Skeletal muscle tissue (tissue), 4 donors: ENCODE measurements around the gene EHMT2. TPM values are rescaled to one million over a fixed set of nuclear protein-coding genes. Genes with fewer than 3 reads are reported as not detected.

Experiments used
- H3K27ac ChIP-seq: one replicate; pipeline ENCODE4 v1.7.0; 2013; ENCODE audit warnings: mild to moderate bottlenecking, low read depth, low read length, inconsistent platforms
- H3K27me3 ChIP-seq, 3 donors: one replicate each; pipeline ENCODE4 v1.7.0; 2013; ENCODE audit warnings: low read length in 3 of 3; ENCODE audit not compliant: control insufficient read depth in 3 of 3, insufficient read depth in 3 of 3
- H3K36me3 ChIP-seq, 3 donors: one replicate each; pipeline ENCODE4 v1.7.0; 2013; ENCODE audit warnings: low read length in 3 of 3; ENCODE audit not compliant: control insufficient read depth in 3 of 3, insufficient read depth in 3 of 3
- H3K4me1 ChIP-seq, 3 donors: one replicate each; pipeline ENCODE4 v1.7.0; 2013; ENCODE audit warnings: low read length in 3 of 3, mild to moderate bottlenecking in 3 of 3; ENCODE audit not compliant: control insufficient read depth in 3 of 3, insufficient read depth in 3 of 3
- H3K4me3 ChIP-seq, 3 donors: one replicate each; pipeline ENCODE4 v1.7.0; 2013; ENCODE audit warnings: low read length in 3 of 3
- H3K9ac ChIP-seq, 3 donors: one replicate each; pipeline ENCODE4 v1.7.0; 2013; ENCODE audit warnings: low read length in 3 of 3, mild to moderate bottlenecking in 3 of 3, moderate library complexity in 2 of 3, low read depth in 1 of 3
- H3K9me3 ChIP-seq, 3 donors: one replicate each; pipeline ENCODE4 v1.7.0; 2013; ENCODE audit warnings: low read length in 3 of 3; ENCODE audit not compliant: control insufficient read depth in 3 of 3
- total RNA-seq: library from RNA; depleted of rRNA; stranded (reverse); fragments of >200 nt; gene quantifications from one replicate; pipeline ENCODE4 v1.2.3, GENCODE V29; 2014
- donor health status: Osteomylitis.

Gene EHMT2
- total RNA-seq, 1 donor from 2014 or later = 24.0 TPM

DNA sequence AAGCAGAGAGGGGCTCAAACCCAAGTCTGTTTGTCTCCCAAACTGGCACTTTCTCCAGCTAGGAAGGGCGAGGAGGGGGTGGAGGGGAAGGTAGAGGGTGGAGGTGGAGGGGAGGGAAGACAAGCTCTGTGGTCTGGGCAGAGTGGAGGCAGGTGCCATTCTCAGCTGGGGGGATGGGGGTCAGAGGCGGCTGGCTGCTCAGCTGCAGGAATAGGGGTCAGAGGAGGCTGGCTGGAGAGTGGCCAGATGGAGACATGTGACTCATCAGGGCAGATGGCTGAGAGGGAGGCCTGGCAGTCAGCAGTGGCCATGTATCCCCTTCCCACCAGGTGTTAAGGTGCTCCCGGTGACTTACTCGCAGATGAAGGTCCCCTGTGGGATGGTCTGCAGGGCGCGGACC is 15.2 kb downstream of the EHMT2 start:
- Histone ChIP-seq H3K4me3 (no peak overlapping the region), H3K36me3 (peaks cover 59 to 62% (median 61%) of the 10 kb centered on the region in 3 donors), H3K4me1 (peaks cover 0 to 2% (median 0%) of the 10 kb centered on the region in 3 donors), H3K9me3 (no peaks in the 10 kb centered on the region), H3K27ac (no peak overlapping the region), H3K27me3 (no peaks in the 10 kb centered on the region), H3K9ac (no peak overlapping the region)

DNA sequence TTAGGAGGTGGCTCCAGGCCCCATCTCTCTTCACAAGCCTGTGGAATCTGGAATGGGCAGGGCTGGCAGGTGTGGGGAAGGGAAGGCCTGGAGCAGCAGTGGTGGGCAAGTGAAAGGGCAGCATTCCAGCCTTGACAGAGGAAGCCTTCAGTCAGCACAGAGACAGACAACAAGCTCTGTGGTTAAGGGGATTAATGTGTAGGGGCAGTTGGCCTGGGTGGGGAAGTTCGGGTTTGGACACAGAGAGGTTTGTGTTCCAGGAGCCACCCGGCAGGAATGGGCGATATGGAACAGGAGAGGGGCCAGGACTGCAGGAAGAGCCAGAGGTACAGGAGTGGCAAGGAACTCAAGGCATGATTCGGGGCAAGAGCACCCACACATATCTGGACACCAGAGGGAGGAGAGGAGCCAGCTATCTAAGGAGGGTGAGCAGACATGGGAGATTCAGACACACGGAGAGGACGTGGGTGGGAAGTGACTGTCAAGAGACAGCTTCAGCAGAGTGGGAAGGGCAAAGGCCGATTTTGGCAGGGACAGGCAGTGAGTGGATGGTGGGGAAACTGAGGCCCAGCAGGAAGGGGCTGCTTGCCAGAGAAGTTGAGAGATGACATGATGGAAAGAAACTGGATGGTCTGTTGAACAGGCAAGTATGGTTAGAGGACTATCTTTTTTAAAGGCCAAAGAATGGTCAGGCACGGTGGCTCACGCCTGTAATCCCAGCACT is 16.2 kb downstream of the EHMT2 start:
- Histone ChIP-seq H3K27me3 (no peaks in the 10 kb centered on the region), H3K4me3 (no peak overlapping the region), H3K9me3 (no peaks in the 10 kb centered on the region), H3K9ac (no peak overlapping the region), H3K4me1 (peaks cover 0 to 3% (median 0%) of the 10 kb centered on the region in 3 donors), H3K36me3 (peaks cover 49 to 52% (median 51%) of the 10 kb centered on the region in 3 donors), H3K27ac (no peak overlapping the region)

DNA sequence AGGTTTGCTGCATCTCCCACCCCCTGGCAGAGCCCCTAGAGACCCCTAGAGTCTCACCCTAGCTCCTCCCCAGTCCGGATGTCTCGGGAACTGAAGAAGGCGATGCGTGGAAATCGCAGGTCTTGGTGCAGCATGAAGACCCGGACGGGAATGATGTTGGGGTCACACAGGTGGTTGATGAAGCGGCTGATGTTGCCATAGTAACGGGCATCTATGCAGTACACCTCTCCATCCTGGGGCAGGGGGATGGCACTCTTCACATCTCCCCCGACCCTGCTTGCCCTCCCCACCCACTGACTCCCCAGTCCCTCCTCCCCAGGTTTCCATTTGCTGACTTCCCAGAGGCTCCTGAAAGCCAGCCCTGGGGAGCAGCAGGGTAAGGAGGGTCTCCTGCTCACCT is 16.9 kb downstream of the EHMT2 start:
- Histone ChIP-seq H3K9ac (no peak overlapping the region), H3K4me3 (no peak overlapping the region), H3K4me1 (peaks cover 0 to 3% (median 0%) of the 10 kb centered on the region in 3 donors), H3K9me3 (no peaks in the 10 kb centered on the region), H3K36me3 (peaks cover 47 to 49% (median 49%) of the 10 kb centered on the region in 3 donors), H3K27me3 (no peaks in the 10 kb centered on the region), H3K27ac (no peak overlapping the region)

DNA sequence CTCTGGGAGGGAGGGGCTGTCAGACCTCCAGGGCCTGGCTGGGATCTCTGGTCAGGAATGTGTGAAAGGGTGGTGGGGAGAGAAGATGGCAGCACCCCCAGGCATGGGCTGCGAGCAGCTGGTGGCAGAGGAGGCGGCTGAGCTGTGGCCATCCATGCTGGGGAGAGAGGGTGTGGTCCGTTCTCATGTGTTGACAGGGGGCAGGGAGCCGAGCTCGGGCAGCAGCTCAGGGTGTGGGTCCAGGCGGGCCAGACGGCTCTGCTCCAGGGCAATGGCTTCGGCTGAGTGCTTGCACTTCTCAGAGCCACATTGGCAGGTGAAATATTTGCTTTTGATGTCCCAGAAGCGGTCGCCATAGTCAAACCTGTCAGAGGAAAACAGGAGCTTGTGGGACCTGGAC is 17.6 kb downstream of the EHMT2 start:
- peaks cover 0 to 3% (median 0%) of the 10 kb centered on the region in 3 donors for H3K4me1 ChIP-seq
- no peaks in the 10 kb centered on the region for H3K27me3 ChIP-seq
- H3K9ac ChIP-seq = no peak overlapping the region
- H3K36me3 ChIP-seq = peaks cover 45 to 46% (median 46%) of the 10 kb centered on the region in 3 donors
- no peak overlapping the region for H3K27ac ChIP-seq
- no peak overlapping the region for H3K4me3 ChIP-seq
- no peaks in the 10 kb centered on the region for H3K9me3 ChIP-seq

DNA sequence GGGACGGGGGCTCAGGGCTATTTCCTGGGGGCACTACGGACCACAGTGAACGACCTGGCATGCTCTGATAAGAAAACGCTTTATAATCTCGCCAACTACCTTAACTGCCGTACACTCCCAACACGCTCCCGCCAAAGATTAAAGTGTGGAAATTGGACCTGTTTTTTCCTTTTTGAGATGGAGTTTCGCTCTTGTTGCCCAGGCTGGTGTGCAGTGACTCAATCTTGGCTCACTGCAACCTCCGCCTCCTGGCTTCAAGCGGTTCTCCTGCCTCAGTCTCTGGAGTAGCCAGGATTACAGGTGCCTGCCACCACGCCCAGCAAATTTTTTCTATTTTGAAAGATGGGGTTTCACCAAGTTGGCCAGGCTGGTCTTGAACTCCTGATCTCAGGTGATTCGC is 18.4 kb downstream of the EHMT2 start:
- no peaks in the 10 kb centered on the region for H3K27me3 ChIP-seq
- no peak overlapping the region for H3K9ac ChIP-seq
- peaks cover 0 to 3% (median 0%) of the 10 kb centered on the region in 3 donors for H3K4me1 ChIP-seq
- H3K4me3 ChIP-seq = no peak overlapping the region
- peaks cover 37 to 39% (median 39%) of the 10 kb centered on the region in 3 donors for H3K36me3 ChIP-seq
- no peaks in the 10 kb centered on the region for H3K9me3 ChIP-seq
- no peak overlapping the region for H3K27ac ChIP-seq

DNA sequence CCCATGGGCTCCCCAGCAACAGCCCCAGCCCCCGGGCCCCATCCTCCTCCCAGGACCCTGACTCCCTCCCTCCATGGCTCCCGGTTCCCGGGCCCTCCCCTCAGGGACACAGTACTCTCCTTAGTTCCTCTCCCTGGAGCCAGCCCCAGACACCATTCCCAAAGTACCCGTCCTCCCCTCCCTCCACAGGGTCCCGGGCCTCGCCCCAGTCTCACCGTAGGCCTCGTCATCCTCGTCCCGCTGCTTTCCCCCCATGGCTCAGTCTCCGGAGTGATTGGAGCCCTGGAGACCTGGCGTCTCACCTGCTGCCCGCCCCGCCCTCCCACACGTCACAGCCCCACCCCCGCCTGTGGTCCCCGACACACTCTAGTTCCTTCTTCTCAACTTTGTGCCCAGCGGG is 18.8 kb downstream of the EHMT2 start, which contains the start of gene SLC44A4:
Gene SLC44A4 (minus strand): TSS at position 272 of the 400 bp plus-strand sequence. CDS start 17 bp downstream, at position 255.
- peaks cover 0 to 3% (median 0%) of the 10 kb centered on the region in 3 donors for H3K4me1 ChIP-seq

DNA sequence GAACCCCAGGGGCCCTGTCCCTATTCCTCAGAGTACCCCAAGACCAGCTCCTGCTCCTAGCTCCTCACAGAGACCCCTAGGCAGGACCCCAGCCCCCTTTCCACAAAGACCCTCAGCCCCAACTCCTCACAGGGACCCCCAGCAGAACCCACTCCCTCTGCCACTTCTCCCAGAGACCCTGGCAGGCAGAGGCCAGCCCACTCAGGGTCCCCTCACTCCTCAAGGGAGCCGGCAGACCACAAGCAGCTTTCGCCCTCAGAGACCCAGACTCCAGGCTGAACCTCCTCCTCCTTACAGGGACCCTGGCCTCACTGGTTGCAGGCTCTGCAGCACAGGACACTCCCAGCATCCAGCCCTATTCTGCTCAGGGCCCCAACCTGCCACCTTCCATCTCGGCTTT is 19.3 kb downstream of the EHMT2 start:
- Histone ChIP-seq H3K4me3 (no peak overlapping the region), H3K27me3 (no peaks in the 10 kb centered on the region), H3K9ac (no peak overlapping the region), H3K27ac (no peak overlapping the region), H3K9me3 (no peaks in the 10 kb centered on the region), H3K36me3 (peaks cover 30 to 33% (median 31%) of the 10 kb centered on the region in 3 donors), H3K4me1 (peaks cover 0 to 3% (median 0%) of the 10 kb centered on the region in 3 donors)

More for the DNA sequence above, 18.8 kb downstream of the EHMT2 start, which contains the start of gene SLC44A4:
- no peak within 1 kb of the TSS for H3K27ac ChIP-seq
- H3K27me3 ChIP-seq = no peaks in the 10 kb centered on the region
- no peak within 1 kb of the TSS for H3K9ac ChIP-seq
- no peaks in the 10 kb centered on the region for H3K9me3 ChIP-seq
- H3K36me3 ChIP-seq = peaks cover 35 to 38% (median 36%) of the 10 kb centered on the region in 3 donors
- H3K4me3 ChIP-seq = no peak within 1 kb of the TSS

DNA sequence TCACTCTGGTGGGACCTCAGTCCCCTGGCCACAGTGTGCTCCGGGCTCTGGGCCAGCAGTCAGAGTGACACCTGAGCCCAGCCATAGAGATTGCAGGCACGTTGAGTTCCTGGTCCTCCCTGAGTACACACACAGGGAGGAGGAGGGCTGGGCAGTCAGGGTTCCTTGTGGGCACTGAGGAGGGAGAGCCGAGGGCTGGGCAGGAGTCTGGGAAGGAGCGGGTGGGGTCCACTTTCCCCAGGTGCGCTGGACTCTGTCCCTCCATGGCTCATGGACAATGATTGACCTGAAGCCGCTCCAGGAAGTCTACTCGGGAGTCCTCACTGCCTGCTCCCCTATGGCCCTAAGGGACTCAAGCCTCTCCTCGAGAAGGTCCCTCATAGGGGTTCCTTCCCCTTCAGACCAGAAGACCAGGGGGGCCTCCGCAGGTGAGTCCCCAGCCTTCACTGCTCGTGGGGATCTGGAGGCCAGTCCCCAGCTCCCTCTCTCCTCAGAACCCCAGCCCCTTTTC is 19.8 kb downstream of the EHMT2 start:
- H3K36me3 ChIP-seq = peaks cover 26 to 29% (median 26%) of the 10 kb centered on the region in 3 donors
- no peak overlapping the region for H3K27ac ChIP-seq
- H3K4me1 ChIP-seq = peaks cover 0 to 3% (median 0%) of the 10 kb centered on the region in 3 donors
- H3K27me3 ChIP-seq = no peaks in the 10 kb centered on the region
- H3K4me3 ChIP-seq = no peak overlapping the region
- H3K9ac ChIP-seq = no peak overlapping the region
- H3K9me3 ChIP-seq = no peaks in the 10 kb centered on the region

DNA sequence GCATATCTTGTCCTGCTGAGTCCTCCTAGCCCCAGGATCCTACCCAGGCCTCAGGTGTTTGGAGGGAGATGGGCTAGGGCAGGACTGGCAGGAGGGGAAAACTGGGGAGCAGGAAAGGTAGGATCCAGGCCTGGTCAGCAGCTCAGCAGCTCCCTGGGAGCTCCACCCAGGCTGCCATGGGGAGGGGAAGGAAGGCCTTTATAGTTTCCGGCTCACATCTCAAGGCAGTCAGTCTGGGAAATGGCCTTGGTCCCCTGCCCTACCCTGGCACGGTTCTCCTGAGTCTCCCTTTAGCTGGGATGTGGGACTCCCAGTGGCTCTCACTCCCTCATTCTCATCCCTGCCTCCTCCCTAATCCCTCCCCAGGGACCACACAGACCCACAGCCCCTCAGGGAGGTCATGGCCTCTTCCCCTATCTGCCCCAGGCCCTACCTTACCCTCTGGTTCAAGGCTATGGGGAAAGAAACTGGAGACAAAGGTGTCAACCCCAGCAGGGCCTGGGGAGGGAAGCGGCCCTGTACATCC is 20.3 kb downstream of the EHMT2 start:
- Histone ChIP-seq H3K36me3 (peaks cover 21 to 24% (median 21%) of the 10 kb centered on the region in 3 donors), H3K4me3 (no peak overlapping the region), H3K9me3 (no peaks in the 10 kb centered on the region), H3K9ac (no peak overlapping the region), H3K4me1 (peaks cover 0 to 3% (median 0%) of the 10 kb centered on the region in 3 donors), H3K27me3 (no peaks in the 10 kb centered on the region), H3K27ac (no peak overlapping the region)

DNA sequence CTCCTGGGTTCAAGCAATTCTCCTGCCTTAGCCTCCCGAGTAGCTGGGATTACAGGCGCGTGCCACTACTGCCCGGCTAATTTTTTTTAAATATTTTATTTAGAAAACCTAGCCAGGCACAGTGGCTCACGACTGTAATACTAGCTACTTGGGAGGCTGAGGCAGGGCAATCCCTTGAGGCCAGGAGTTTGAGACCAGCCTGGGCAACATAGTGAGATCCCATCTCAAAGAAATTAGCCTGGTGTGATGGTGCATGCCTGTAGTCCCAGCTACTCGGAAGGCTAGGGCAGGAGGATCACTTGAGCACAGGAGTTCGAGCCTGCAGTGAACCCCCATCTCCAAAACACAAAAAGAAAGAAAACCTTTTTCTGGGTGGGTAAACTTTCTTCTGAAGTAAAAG is 21.1 kb downstream of the EHMT2 start:
- peaks cover 0 to 3% (median 0%) of the 10 kb centered on the region in 3 donors for H3K4me1 ChIP-seq

More for the DNA sequence above, 21.1 kb downstream of the EHMT2 start:
- no peak overlapping the region for H3K27ac ChIP-seq
- no peak overlapping the region for H3K9ac ChIP-seq
- no peaks in the 10 kb centered on the region for H3K9me3 ChIP-seq
- H3K36me3 ChIP-seq = peaks cover 15 to 19% (median 16%) of the 10 kb centered on the region in 3 donors
- H3K4me3 ChIP-seq = no peak overlapping the region
- no peaks in the 10 kb centered on the region for H3K27me3 ChIP-seq
